ENCODE data around the gene RNF224. TPM values are rescaled to one million over a fixed set of nuclear protein-coding genes. Genes with fewer than 3 reads are reported as not detected.

RNF224 gene
- total and polyA plus RNA-seq, 2 of the 13 experiments (the other 11 are each of a cell fraction or from before 2014, with no cell fraction given), result 0.09 TPM; not detected in 1

DNA sequence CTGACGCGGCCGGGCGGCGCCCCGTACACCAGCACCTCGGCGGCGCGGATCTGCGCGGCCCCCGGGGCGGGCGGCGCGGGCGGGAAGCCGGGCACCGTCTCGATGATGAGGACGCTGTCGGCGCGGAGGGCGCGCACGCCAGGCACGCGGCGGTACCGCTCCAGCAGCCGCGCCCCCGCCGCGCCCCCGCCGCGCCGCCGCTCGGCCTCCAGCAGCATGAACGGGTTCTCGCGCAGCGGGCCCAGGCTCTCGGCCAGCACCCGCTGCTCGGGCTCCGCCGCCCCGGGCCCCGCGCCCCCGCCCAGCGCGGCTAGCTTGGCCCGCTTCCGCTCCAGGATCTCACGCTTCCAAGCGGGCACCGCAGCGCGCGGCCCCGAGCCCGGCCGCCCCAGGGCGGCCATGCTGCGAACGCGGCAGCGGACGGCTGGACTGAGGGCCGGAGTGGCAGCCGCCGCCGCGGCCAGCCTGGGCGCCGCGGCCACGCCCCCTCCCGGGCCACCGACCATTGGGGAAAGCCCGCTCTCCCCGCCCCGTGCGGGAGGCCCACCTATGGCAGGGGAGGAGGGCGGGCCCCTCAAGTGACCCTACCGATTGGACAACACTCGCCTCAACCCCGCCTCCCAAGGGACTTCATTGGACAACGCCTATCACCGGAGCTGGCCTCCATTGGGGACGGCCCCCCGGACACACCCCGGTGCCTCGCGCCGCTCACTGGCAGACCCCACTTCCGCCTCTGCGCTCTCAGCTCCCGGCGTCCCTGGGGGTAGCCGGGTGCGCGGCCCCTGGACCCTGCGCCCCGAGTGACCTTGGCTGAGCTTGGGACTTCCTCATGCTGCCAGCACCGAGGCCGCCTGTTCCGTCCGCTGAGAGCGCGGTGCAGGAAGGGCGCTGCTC lies 26.7 kb upstream of the RNF224 start, which contains the start of gene TPRN (continued):
- TF ChIP-seq, protein P1, sequence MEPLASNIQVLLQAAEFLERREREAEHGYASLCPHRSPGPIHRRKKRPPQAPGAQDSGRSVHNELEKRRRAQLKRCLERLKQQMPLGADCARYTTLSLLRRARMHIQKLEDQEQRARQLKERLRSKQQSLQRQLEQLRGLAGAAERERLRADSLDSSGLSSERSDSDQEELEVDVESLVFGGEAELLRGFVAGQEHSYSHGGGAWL (CRISPR knock-in tag; IDR thresholded peaks at IDR 0.05), result peak; percentile 80; the same call in 1 of the 2 replicates
- TF ChIP-seq CEBPG (CRISPR knock-in tag; IDR thresholded peaks at IDR 0.05), result peak; percentile 18; the same call in 1 of the 2 replicates
- TF ChIP-seq MAFF (IDR thresholded peaks at IDR 0.05; ENCODE audit: low read depth, low read length), result no peak
- peak; percentile 88; the same call in 1 of the 2 replicates for TF ChIP-seq ZNF614 (CRISPR knock-in tag; IDR thresholded peaks at IDR 0.05; ENCODE audit: borderline replicate concordance)
- TF ChIP-seq ATF1 (CRISPR knock-in tag; IDR thresholded peaks at IDR 0.05), result no peak
- TF ChIP-seq, protein P2, sequence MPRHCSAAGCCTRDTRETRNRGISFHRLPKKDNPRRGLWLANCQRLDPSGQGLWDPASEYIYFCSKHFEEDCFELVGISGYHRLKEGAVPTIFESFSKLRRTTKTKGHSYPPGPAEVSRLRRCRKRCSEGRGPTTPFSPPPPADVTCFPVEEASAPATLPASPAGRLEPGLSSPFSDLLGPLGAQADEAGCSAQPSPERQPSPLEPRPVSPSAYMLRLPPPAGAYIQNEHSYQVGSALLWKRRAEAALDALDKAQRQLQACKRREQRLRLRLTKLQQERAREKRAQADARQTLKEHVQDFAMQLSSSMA (CRISPR knock-in tag; IDR thresholded peaks at IDR 0.05), result peak; percentile 89; the same call in 1 of the 2 replicates
- TF ChIP-seq, protein P3, sequence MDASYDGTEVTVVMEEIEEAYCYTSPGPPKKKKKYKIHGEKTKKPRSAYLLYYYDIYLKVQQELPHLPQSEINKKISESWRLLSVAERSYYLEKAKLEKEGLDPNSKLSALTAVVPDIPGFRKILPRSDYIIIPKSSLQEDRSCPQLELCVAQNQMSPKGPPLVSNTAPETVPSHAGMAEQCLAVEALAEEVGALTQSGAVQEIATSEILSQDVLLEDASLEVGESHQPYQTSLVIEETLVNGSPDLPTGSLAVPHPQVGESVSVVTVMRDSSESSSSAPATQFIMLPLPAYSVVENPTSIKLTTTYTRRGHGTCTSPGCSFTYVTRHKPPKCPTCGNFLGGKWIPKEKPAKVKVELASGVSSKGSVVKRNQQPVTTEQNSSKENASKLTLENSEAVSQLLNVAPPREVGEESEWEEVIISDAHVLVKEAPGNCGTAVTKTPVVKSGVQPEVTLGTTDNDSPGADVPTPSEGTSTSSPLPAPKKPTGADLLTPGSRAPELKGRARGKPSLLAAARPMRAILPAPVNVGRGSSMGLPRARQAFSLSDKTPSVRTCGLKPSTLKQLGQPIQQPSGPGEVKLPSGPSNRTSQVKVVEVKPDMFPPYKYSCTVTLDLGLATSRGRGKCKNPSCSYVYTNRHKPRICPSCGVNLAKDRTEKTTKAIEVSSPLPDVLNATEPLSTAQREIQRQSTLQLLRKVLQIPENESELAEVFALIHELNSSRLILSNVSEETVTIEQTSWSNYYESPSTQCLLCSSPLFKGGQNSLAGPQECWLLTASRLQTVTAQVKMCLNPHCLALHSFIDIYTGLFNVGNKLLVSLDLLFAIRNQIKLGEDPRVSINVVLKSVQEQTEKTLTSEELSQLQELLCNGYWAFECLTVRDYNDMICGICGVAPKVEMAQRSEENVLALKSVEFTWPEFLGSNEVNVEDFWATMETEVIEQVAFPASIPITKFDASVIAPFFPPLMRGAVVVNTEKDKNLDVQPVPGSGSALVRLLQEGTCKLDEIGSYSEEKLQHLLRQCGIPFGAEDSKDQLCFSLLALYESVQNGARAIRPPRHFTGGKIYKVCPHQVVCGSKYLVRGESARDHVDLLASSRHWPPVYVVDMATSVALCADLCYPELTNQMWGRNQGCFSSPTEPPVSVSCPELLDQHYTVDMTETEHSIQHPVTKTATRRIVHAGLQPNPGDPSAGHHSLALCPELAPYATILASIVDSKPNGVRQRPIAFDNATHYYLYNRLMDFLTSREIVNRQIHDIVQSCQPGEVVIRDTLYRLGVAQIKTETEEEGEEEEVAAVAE (CRISPR knock-in tag; IDR thresholded peaks at IDR 0.05; ENCODE audit: borderline replicate concordance), result peak; percentile 88; the same call in 1 of the 2 replicates
- TF ChIP-seq ZNF44 (CRISPR knock-in tag; IDR thresholded peaks at IDR 0.05), result peak; percentile 83; the same call in 1 of the 2 replicates
- peak; percentile 94 for TF ChIP-seq AGO2 (optimal IDR thresholded peaks at IDR 0.05; ENCODE audit: low read depth, low read length)
- TF ChIP-seq, protein P4, sequence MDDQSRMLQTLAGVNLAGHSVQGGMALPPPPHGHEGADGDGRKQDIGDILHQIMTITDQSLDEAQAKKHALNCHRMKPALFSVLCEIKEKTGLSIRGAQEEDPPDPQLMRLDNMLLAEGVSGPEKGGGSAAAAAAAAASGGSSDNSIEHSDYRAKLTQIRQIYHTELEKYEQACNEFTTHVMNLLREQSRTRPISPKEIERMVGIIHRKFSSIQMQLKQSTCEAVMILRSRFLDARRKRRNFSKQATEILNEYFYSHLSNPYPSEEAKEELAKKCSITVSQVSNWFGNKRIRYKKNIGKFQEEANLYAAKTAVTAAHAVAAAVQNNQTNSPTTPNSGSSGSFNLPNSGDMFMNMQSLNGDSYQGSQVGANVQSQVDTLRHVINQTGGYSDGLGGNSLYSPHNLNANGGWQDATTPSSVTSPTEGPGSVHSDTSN (CRISPR knock-in tag; IDR thresholded peaks at IDR 0.05; ENCODE audit: borderline replicate concordance), result no peak
- TF ChIP-seq ZNF160 (CRISPR knock-in tag; IDR thresholded peaks at IDR 0.05), result peak; percentile 30; the same call in 1 of the 2 replicates
- TF ChIP-seq YEATS2 (CRISPR knock-in tag; IDR thresholded peaks at IDR 0.05; ENCODE audit: borderline replicate concordance), result peak; percentile 79; the same call in 1 of the 2 replicates
- peak; percentile 98 for TF ChIP-seq RBFOX2 (IDR thresholded peaks at IDR 0.05; ENCODE audit: low read depth, low read length)
- TF ChIP-seq FOXA3 (CRISPR knock-in tag; IDR thresholded peaks at IDR 0.05), result peak; percentile 65
- TF ChIP-seq ZNF460 (CRISPR knock-in tag; IDR thresholded peaks at IDR 0.05; ENCODE audit: borderline replicate concordance), result no peak
- peak; percentile 93 for TF ChIP-seq ZNF792 (CRISPR knock-in tag; IDR thresholded peaks at IDR 0.05)
- 0 out of 2 replicates have a peak, but pooled peaks have one; percentile 28 for TF ChIP-seq CBX5 (CRISPR knock-in tag; IDR thresholded peaks at IDR 0.05; ENCODE audit: borderline replicate concordance)
- peak; percentile 97 for TF ChIP-seq NFYB (CRISPR knock-in tag; IDR thresholded peaks at IDR 0.05)
- TF ChIP-seq ZNF563 (CRISPR knock-in tag; IDR thresholded peaks at IDR 0.05), result peak; percentile 61
- TF ChIP-seq ZNF598 (CRISPR knock-in tag; IDR thresholded peaks at IDR 0.05; ENCODE audit: borderline replicate concordance), result 0 out of 2 replicates have a peak, but pooled peaks have one; percentile 63
- peak; percentile 77 for TF ChIP-seq SALL1 (CRISPR knock-in tag; IDR thresholded peaks at IDR 0.05)
- peak; percentile 74 for TF ChIP-seq HNRNPLL (IDR thresholded peaks at IDR 0.05; ENCODE audit: low read depth, low read length, poor library complexity, severe bottlenecking)
- TF ChIP-seq PCBP2 (optimal IDR thresholded peaks at IDR 0.05; ENCODE audit: low read depth, low read length, poor library complexity, severe bottlenecking), result no peak
